Measurements from ENCODE around the gene CYB561. TPM values are rescaled to one million over a fixed set of nuclear protein-coding genes. Genes with fewer than 3 reads are reported as not detected.
"Not testable (repeated sequence)": the region's sequence is repeated elsewhere in the genome, so short reads cannot be mapped to it uniquely, and the experiment has no call there.

Gene CYB561
- total RNA-seq, 1 donor from 2014 or later, result 23.0 TPM

DNA sequence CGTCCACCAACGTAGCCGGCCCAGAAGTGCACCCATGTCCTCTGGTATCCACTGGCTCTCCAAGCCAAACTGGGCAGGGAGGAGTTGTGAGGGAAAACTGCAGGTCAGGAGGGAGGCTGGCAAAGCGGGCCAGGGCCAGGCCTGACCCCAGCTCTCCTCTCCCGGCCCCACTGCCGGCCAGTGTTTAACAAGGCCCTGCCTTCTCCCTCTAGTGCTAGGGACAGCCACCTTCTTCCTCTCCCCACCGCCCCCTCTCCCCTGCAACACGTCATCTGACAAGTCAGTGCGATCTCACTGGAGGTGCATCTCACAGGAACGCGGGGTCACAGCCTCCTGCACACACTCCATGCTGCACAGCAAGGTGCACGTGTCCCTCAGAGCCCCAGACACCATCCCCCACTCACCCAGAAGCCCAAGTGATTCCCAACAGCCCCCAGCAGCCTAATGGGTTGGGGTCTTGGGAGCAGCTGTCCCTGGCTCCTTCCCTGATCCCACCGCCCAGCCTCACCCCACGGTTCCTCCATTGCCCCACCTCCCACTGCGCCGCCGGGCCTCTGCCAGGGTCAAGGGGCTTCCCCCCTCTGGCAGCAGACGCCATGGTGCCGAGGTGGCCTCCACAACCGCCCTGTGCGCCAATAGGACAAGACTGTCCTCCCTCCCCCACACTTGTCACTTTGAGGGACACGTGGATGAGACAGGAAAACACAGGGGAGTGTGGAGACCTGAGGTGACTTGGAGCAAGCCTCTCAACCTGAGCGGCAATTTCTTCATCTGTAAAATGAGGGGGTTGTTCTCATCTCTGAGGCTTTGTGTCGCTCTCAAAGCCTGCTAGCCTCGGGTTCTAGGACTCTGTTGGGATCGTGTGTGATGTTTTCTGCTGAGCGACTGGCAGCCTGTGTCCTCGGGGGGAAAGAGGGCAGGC is 29.6 kb upstream of the CYB561 start:
- H3K9me3 ChIP-seq, result no peaks in the 10 kb centered on the region
- H3K27ac ChIP-seq, result no peak overlapping the region
- no peaks in the 10 kb centered on the region for H3K27me3 ChIP-seq
- no peak for DNase-seq (ENCODE audit: low spot score in 2 of 2)
- TF ChIP-seq, protein P1, sequence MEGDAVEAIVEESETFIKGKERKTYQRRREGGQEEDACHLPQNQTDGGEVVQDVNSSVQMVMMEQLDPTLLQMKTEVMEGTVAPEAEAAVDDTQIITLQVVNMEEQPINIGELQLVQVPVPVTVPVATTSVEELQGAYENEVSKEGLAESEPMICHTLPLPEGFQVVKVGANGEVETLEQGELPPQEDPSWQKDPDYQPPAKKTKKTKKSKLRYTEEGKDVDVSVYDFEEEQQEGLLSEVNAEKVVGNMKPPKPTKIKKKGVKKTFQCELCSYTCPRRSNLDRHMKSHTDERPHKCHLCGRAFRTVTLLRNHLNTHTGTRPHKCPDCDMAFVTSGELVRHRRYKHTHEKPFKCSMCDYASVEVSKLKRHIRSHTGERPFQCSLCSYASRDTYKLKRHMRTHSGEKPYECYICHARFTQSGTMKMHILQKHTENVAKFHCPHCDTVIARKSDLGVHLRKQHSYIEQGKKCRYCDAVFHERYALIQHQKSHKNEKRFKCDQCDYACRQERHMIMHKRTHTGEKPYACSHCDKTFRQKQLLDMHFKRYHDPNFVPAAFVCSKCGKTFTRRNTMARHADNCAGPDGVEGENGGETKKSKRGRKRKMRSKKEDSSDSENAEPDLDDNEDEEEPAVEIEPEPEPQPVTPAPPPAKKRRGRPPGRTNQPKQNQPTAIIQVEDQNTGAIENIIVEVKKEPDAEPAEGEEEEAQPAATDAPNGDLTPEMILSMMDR (IDR thresholded peaks at IDR 0.05), result no peak
- H3K36me3 ChIP-seq, result no peaks in the 10 kb centered on the region
- intact Hi-C loops (cut with DNase I), result no loop called here
- H3K4me1 ChIP-seq, result peaks cover 0 to 15% of the 10 kb centered on the region in 2 donors
- peak overlapping the region in 1 of 2 donors; percentile 67 for H3K4me3 ChIP-seq

DNA sequence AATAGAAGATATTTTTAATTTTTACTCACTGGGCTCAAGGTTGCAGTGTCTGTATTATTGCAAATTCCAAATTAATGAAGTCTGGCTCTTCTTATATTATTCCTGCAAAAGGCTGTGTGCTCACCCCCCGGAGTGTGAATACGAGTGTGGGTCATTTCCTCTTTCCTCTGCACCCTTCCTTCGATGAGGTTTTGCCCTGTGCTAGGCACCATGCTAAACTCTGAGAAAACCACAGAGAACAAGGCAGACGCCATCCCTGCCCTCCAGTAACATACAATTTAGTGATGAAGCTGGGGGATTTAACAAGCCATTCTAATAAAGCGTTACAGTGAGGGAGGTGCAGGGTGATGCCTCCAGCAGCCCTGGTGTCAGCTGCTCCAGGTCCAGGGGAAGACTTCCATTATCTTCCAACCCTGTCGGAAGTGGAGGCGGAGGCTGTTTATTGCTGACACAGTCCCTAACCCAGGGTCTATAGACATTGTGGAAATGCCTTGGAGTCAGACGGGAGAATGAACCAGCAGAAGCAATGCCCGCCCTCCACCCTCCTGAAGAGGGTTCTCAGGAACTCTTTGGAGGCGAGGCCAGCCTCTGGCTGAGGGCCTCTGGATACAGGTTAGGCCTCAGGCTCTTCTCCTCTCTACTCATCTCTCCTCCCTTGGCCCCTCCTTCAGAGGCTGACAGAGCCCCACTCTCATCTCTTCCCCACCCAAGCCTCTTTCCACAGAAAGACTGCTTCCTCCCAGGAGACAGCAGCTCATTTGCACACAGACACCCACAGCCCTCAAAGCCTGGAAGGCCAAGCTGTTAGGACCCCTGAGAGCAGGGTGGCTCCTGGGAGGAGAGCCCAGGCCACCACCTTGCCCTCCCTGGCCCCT is 28.7 kb upstream of the CYB561 start:
- Histone ChIP-seq H3K36me3 (no peaks in the 10 kb centered on the region), H3K27ac (no peak overlapping the region), H3K4me3 (no peak overlapping the region), H3K27me3 (no peaks in the 10 kb centered on the region), H3K9me3 (no peaks in the 10 kb centered on the region), H3K4me1 (peaks cover 0 to 15% of the 10 kb centered on the region in 2 donors)
- no peak for DNase-seq (ENCODE audit: low spot score in 2 of 2)
- TF ChIP-seq, protein P1 (IDR thresholded peaks at IDR 0.05), result no peak
- intact Hi-C loops (cut with DNase I), result no loop called here

DNA sequence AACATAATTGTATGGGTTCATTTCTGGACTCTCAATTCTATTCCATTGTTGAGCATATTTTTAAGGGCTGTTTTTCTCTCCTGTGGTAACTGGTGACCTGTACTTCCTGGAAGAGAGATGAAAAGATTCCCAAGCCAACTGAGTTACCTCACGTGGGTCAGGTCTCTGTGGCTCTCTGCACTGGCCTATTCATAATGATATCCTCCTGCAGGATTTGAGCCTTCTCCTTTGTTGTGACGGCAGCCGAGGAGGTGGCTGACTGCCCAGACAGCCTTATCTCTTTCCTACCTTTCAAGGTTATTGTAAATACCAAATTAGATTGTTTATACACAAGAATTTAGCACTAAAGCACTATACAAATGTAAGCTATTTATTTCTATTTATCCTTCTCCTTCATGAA is 28.1 kb upstream of the CYB561 start:
- H3K9me3 ChIP-seq, result no peaks in the 10 kb centered on the region
- no peak for DNase-seq (ENCODE audit: low spot score in 2 of 2)
- H3K27me3 ChIP-seq, result no peaks in the 10 kb centered on the region
- H3K4me3 ChIP-seq, result no peak overlapping the region
- no peak overlapping the region for H3K27ac ChIP-seq
- peaks cover 0 to 15% of the 10 kb centered on the region in 2 donors for H3K4me1 ChIP-seq
- TF ChIP-seq, protein P1 (IDR thresholded peaks at IDR 0.05), result no peak
- intact Hi-C loops (cut with DNase I), result no loop called here
- no peaks in the 10 kb centered on the region for H3K36me3 ChIP-seq

DNA sequence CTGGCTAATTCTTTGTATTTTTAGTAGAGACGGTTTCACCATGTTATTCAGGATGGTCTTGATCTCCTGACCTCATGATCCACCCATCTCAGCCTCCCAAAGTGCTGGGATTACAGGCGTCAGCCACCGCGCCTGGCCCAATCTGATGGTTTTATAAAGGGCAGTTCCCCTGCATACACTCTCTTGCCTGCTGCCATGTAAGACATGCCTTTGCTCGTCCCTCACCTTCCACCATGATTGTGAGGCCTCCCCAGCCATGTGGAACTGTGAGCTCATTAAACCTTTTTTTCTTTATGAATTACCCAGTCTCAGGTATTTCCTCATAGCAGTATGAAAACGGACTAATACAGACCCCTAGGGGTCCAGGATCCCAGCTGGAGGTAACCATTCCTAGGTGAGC is 22.0 kb upstream of the CYB561 start:
- DNase-seq (ENCODE audit: low spot score in 2 of 2); H3K36me3 ChIP-seq; H3K9me3 ChIP-seq; H3K4me3 ChIP-seq; H3K4me1 ChIP-seq; intact Hi-C loops (cut with DNase I); H3K27ac ChIP-seq; H3K27me3 ChIP-seq: not testable (repeated sequence)

DNA sequence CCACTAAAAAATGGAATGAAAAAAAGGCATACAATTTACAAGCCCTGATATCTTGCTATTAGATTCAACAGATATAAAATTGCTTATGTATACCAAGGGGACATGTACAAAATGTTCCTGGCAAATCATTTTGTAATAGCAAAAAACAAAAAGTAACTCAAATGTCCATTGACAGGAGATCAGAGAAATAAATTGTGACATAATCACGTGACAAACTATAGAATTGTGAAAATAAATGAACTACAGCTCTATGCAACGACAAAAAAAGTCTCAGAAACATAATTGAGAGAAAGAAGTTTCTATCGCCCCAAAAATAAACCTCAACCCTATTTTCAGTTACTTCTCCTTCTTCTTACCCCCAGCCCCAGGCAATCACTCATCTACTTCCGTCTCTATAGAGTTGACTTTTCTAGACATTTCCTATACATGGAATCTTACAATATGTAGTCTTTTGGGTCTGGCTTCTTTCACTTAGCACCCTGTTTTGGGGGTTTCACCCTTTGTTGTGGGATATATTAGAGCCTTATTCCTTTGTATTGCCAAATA is 18.7 kb upstream of the CYB561 start:
- intact Hi-C loops (cut with DNase I), result no loop called here
- Histone ChIP-seq H3K36me3 (no peaks in the 10 kb centered on the region), H3K27me3 (no peaks in the 10 kb centered on the region), H3K9me3 (no peaks in the 10 kb centered on the region), H3K4me3 (no peak overlapping the region), H3K27ac (no peak overlapping the region), H3K4me1 (no peaks in the 10 kb centered on the region)
- TF ChIP-seq, protein P1 (IDR thresholded peaks at IDR 0.05), result no peak
- no peak for DNase-seq (ENCODE audit: low spot score in 2 of 2)
